ENCODE measurements around the gene CES5A. TPM values are rescaled to one million over a fixed set of nuclear protein-coding genes. Genes with fewer than 3 reads are reported as not detected.
A peak's percentile ranks its signal among the peaks of the same experiment; 100 is the strongest.

Gene CES5A
- total and polyA plus RNA-seq, 2 of the 4 experiments (the other 2 are of a cell fraction), result not detected

GRCh38 chr16:55853114-55853513, 22.1 kb downstream of the CES5A start:
- Histone ChIP-seq H3K9ac (ENCODE audit: low read depth, low read length) (no peak overlapping the region), H3K23ac (ENCODE audit: low read depth, low read length) (no peak overlapping the region), H4K20me1 (ENCODE audit: insufficient read depth, low read length) (no peaks in the 10 kb centered on the region), H4K5ac (ENCODE audit: low read depth, low read length) (no peak overlapping the region), H3K36me3 (ENCODE audit: control insufficient read depth, insufficient read depth, low read length) (no peaks in the 10 kb centered on the region), H2BK20ac (ENCODE audit: low read depth, low read length) (no peak overlapping the region), H3K14ac (replicated peaks; ENCODE audit: low read depth, low read length) (no peak overlapping the region), H3K4me3 (ENCODE audit: insufficient read depth, low read depth, low read length) (no peak overlapping the region), H2AK5ac (ENCODE audit: low read depth, low read length) (no peak overlapping the region), H3K4me1 (ENCODE audit: control insufficient read depth, insufficient read depth, low read length) (no peaks in the 10 kb centered on the region), H3K27ac (ENCODE audit: insufficient read depth, low read length) (no peak overlapping the region), H2BK5ac (ENCODE audit: low read depth, low read length, poor library complexity, severe bottlenecking) (no peak overlapping the region), H3K79me1 (ENCODE audit: low read depth in 1 of 2, low read length in 2 of 2) (no peaks in the 10 kb centered on the region), H3K18ac (ENCODE audit: low read depth, low read length) (no peak overlapping the region), H2AFZ (replicated peaks; ENCODE audit: low read length, poor library complexity) (no peak overlapping the region), H3K4me2 (ENCODE audit: low read depth, low read length) (no peak overlapping the region), H2AK9ac (replicated peaks; ENCODE audit: low read depth, low read length, poor library complexity) (no peak overlapping the region), H3K4ac (ENCODE audit: low read depth, low read length) (no peak overlapping the region), H3K9me1 (ENCODE audit: insufficient read depth, low read length) (no peaks in the 10 kb centered on the region), H2BK120ac (ENCODE audit: low read depth, low read length) (no peak overlapping the region), H3K9me3 (ENCODE audit: control insufficient read depth, insufficient read depth, low read length) (no peaks in the 10 kb centered on the region), H4K8ac (ENCODE audit: low read depth in 2 of 2, low read length in 2 of 2) (no peak overlapping the region), H3K56ac (ENCODE audit: extremely low read depth, insufficient read depth, low read length) (no peak overlapping the region), H3K27me3 (ENCODE audit: control insufficient read depth, insufficient read depth, low read length) (no peaks in the 10 kb centered on the region), H2BK15ac (ENCODE audit: low read depth, low read length) (no peak overlapping the region), H4K91ac (ENCODE audit: insufficient read depth, low read depth, low read length) (no peak overlapping the region)
- DNase-seq, result peak; percentile 26
- in situ Hi-C loops (cut with MboI; ENCODE audit: low sequenced_read_pairs), result no loop called here
- dilution Hi-C loops (cut with HindIII; ENCODE audit: low sequenced_read_pairs, unreplicated experiment), result no loop called here
- TF ChIP-seq CEBPB (IDR thresholded peaks at IDR 0.05; ENCODE audit: low read depth, low read length) (no peak), NFE2L2 (IDR thresholded peaks at IDR 0.05; ENCODE audit: low read depth, low read length) (no peak), CHD1 (IDR thresholded peaks at IDR 0.05; ENCODE audit: low read depth, low read length) (no peak), RAD21 (IDR thresholded peaks at IDR 0.05; ENCODE audit: low read length) (no peak), RCOR1 (IDR thresholded peaks at IDR 0.05; ENCODE audit: insufficient replicate concordance, low read length) (no peak), MAFK (IDR thresholded peaks at IDR 0.05; ENCODE audit: low read depth, low read length) (no peak), POLR2A (IDR thresholded peaks at IDR 0.05; ENCODE audit: low read depth, low read length) (no peak), USF2 (IDR thresholded peaks at IDR 0.05; ENCODE audit: low read depth, low read length) (no peak), MXI1 (IDR thresholded peaks at IDR 0.05; ENCODE audit: borderline replicate concordance, low read depth, low read length) (no peak), SMC3 (IDR thresholded peaks at IDR 0.05; ENCODE audit: low read depth, low read length) (no peak), BHLHE40 (IDR thresholded peaks at IDR 0.05; ENCODE audit: low read depth, low read length) (no peak), MAZ (IDR thresholded peaks at IDR 0.05; ENCODE audit: borderline replicate concordance, low read depth, low read length) (no peak), FOS (IDR thresholded peaks at IDR 0.05; ENCODE audit: low read depth, low read length) (no peak), RFX5 (IDR thresholded peaks at IDR 0.05; ENCODE audit: low read depth, low read length) (no peak)
- TF ChIP-seq, protein P1, sequence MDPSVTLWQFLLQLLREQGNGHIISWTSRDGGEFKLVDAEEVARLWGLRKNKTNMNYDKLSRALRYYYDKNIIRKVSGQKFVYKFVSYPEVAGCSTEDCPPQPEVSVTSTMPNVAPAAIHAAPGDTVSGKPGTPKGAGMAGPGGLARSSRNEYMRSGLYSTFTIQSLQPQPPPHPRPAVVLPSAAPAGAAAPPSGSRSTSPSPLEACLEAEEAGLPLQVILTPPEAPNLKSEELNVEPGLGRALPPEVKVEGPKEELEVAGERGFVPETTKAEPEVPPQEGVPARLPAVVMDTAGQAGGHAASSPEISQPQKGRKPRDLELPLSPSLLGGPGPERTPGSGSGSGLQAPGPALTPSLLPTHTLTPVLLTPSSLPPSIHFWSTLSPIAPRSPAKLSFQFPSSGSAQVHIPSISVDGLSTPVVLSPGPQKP (IDR thresholded peaks at IDR 0.05; ENCODE audit: borderline replicate concordance, low read depth, low read length), result no peak
- TF ChIP-seq, protein P2, sequence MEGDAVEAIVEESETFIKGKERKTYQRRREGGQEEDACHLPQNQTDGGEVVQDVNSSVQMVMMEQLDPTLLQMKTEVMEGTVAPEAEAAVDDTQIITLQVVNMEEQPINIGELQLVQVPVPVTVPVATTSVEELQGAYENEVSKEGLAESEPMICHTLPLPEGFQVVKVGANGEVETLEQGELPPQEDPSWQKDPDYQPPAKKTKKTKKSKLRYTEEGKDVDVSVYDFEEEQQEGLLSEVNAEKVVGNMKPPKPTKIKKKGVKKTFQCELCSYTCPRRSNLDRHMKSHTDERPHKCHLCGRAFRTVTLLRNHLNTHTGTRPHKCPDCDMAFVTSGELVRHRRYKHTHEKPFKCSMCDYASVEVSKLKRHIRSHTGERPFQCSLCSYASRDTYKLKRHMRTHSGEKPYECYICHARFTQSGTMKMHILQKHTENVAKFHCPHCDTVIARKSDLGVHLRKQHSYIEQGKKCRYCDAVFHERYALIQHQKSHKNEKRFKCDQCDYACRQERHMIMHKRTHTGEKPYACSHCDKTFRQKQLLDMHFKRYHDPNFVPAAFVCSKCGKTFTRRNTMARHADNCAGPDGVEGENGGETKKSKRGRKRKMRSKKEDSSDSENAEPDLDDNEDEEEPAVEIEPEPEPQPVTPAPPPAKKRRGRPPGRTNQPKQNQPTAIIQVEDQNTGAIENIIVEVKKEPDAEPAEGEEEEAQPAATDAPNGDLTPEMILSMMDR (conservative IDR thresholded peaks at IDR 0.05; ENCODE audit: low read depth, low read length), result no peak
- no peak for ATAC-seq (ENCODE audit: low read depth)
- 11% methylated on average over 1 of the region's 3 CpGs; no CpG with 5 or more reads in 1 of the 2 experiments for WGBS, 2 experiments (ENCODE audit: extremely low coverage in 2 of 2, insufficient read length in 1 of 2)
- ChIA-PET POLR2A (ENCODE audit: unreplicated experiment) (no interaction called here), CTCF (no interaction called here)
- intact Hi-C loops (cut with micrococcal nuclease), result no loop called here
- BruUV-seq (replicated peaks), result no TSS peak

Measured in IMR-90 (cell line).